GM21723 (cell line): Measurements from ENCODE around the gene PIGQ.

Experiments
- ATAC-seq: cut with Tn5 transposase; IDR thresholded peaks from one replicate; pipeline ENCODE4 v1.9.1; 2021; ENCODE audit warnings: mild to moderate bottlenecking, moderate library complexity; ENCODE audit not compliant: unreplicated experiment

Gene PIGQ

DNA sequence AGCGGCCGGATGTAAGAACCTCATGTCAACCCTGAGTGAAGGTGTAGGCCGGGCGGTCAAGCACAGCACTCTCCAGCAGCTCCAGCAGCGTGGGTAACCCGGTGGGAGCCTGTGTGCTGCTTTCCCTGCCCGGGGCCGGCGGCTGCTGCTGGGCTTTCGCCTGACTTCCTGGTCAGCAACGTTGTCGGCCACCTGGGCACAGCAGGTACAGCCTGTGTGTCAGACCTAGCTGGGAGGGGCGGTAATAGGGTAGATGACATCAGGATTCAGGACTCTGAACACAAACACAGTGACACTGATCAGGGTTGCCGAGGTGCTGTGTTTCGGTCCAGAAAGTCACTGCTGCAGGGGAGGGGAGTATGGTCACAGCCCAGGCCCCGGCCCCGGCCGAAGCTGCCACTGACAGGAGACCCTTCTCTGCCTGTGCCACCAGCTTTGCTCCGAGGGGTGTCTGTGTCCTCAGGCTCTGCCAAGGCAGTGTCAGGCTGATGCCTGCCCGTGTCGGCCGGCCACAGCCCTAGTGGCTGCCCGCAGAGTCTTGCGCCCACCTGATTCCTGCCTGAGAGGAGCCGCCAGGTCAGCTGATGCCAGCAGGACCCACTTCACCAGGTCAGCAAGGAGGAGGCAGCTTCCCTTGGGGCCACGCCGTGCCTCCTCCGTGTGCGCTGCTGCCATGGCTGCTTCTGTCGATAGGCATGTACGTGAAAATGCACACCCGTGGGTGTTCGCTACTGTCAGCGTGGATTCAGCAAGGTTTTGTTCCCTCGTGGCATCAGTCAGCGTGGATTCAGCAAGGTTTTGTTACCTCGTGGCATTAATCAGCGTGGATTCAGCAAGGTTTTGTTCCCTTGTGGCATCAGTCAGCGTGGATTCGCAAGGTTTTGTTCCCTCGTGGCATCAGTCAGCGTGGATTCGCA, 29.3 kb downstream of the PIGQ start:
- no peak for ATAC-seq

DNA sequence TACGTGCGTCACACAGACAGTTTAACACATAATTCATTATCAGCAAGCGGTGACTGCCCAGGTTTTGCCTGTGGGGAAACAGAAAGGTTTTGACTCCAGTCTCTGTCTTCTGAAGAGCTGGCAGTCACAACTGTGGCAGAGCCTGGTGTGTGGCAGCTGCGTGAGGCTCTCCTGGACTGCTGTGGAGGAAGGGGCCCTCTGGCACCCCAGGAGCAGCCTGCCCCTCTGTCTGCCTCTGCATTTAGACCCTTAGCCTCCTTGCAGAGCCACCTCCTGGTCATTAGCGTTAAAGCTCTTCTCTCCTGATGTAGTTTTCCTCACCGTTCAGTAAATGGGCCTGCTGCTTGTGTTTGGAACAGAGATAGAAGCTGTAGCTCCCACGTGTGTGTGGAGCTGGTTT, 31.0 kb downstream of the PIGQ start:
- ATAC-seq: no peak

GRCh38 chr16:603933-604332, 34.2 kb downstream of the PIGQ start:
- no peak for ATAC-seq

GRCh38 chr16:606656-607307, 37.0 kb downstream of the PIGQ start:
- no peak for ATAC-seq

DNA sequence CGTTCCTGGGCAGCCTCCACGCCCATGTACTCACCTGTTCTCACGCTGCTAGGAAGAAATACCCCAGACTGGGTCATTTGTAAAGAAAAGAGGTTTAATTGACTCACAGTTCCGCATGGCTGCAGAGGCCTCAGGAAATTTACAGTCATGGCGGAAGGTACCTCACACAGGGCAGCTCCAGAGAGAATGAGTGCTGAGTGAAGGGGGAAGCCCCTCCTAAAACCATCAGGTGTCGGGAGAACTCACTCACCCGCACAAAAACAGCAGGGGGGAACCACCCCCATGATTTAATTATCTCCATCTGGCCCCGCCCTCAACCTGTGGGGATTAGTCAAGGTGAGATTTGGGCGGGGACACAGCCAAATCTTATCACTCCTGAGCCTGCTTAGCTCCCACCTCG, 38.3 kb downstream of the PIGQ start:
- ATAC-seq: no peak

GRCh38 chr16:609316-609715, 39.5 kb downstream of the PIGQ start:
- no peak for ATAC-seq

DNA sequence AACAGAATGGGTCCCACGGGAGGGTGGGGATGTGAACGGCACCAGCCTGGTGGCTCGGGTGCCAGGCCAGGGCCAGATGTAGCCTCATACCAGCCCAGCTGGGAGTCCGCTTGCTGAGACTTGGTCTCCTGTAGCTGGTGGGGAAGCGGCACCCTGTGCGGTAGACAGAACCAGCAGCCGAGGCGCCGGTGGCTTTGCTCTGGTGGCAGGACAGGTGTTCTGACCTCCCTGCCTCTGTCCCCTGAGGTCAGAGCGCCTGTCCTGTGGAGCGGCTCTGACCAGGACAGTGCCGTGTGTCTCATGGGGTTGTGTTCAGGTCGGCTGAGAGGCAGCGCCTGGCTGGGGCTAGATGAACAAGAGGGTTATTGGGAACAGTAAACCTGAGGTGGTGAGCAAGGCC, 40.2 kb downstream of the PIGQ start:
- no peak for ATAC-seq

GRCh38 chr16:610513-611381, 41.0 kb downstream of the PIGQ start:
- no peak for ATAC-seq

GRCh38 chr16:615122-615521, 45.4 kb downstream of the PIGQ start:
- no peak for ATAC-seq

DNA sequence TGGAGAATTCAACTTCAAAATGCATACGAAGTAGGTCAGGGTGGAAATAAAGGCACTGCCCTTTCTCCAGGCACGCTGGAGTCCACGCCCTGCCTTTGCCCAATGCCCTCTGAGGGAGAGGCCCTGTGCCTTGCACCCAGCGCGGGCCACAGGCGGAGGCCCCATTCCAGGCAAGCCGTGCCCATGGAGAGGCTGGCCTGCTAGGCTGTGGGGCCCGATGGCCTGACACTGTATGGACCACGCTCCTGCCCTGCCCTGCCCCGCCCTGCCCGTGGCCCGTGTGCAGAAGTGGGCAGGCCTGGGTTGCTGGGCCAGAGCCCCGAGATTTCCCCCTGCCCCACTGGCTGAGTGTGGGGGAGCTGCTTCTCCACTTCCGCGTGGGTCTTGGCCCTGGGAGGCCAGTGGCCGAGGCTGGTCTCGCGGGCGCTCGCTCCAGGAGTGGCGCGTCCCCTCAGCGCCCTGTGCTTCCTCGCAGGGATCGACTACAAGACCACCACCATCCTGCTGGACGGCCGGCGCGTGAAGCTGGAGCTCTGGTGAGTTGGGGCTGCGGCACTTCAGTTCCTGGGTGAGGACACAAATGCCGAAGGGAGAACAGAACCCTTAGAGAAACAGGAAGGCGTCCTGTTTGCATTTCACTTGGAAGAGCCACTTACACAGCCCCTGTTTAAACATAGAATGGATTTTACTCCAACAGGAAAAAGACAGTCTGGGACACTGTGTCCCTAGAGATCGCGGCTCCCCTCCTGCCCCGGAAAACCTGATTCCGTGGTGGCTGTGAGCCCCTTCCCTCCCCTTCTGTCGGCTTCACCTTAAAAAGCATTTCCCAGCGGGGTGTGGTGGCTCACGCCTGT, 47.2 kb downstream of the PIGQ start:
- no peak for ATAC-seq

- no peak for ATAC-seq
Observed at GRCh38 chr16:617855-618254, 48.1 kb downstream of the PIGQ start.

DNA sequence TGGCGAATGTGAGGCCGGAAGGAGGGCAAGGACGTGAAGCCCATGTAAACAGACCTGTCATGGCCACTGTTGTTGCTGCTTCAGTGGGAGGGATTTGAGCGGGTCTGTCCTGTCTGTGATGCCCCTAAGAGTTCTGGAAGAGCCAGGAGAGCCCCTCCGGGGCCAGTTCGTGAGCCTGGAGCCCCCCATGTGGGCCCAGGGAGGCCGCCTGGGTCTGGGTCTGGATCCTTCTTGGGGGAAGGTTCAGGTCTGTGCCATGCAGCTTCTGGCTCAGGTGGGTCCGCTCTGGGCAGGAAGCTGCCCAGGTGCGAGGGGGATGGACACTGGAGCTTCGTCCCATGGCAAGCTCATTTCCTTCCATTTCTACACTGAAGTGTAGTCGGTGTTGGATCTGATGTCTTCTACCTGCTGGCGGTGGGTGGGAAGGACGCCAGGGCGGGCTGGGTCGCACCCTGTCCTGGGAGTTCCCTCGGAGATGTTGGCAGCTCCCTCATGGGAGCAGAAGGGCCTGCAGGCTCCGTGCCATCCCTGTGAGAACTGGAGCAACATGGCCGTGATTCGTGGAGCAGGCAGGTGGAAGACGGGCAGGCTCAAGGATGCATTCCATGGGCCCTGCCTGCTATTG, 49.8 kb downstream of the PIGQ start:
- ATAC-seq: no peak

DNA sequence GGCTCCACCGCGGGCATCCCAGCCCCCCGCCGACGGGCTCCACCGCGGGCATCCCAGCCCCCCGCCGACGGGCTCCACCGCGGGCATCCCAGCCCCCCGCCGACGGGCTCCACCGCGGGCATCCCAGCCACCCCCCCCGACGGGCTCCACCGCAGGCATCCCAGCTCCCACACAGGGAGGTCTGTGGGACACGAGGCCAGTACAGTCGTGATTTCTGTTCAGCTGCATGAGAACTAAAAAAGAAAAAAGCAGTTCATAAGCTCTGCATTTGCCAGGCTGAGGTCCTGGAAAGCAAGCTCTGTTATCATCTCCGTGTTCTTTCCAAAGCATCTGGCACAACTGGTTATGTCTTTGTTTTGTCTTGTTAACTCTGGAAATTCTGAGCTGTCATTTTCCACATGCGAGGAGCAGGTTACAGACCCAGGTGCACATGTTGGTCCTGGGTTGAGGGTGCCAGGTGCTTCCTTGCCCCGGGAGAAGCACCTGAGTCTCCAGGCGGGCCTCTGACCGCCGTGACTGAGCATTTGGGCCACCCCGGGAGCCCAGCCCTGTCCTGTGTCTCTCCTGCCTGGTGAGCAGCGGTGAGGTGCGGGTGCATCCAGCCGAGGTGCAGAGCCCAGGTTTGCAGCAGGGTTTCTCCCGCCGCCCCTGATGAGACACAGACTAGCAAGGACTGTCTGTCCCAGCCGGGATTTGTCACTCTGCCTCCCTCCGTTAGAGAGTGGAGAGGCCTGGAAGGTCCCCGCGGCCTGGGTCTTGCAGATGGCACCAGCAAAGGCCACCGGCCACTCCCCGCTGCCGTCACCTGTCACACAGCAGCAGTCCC, 51.1 kb downstream of the PIGQ start:
- no peak for ATAC-seq

- no peak for ATAC-seq
Observed at GRCh38 chr16:621526-622105, 51.8 kb downstream of the PIGQ start.

DNA sequence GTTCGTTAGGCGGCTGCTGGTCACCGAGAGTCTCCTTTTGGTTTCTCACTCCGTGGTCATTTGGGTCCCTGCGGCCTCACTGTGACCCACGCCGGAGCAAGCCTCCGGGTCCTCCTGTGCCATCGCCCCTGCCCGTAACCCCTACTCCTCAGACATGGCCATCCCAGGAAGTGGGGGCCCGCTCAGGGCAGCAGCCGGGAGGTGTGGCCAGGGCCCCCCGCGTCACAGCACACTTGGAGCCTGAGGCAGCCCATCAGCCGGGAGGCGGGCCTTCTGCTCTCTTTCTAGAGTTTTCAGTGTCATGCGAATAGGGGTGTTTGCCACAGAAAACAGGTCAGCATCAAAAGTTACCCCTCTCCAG, 53.1 kb downstream of the PIGQ start:
- no peak for ATAC-seq

GRCh38 chr16:624526-625070, 54.8 kb downstream of the PIGQ start:
- no peak for ATAC-seq

DNA sequence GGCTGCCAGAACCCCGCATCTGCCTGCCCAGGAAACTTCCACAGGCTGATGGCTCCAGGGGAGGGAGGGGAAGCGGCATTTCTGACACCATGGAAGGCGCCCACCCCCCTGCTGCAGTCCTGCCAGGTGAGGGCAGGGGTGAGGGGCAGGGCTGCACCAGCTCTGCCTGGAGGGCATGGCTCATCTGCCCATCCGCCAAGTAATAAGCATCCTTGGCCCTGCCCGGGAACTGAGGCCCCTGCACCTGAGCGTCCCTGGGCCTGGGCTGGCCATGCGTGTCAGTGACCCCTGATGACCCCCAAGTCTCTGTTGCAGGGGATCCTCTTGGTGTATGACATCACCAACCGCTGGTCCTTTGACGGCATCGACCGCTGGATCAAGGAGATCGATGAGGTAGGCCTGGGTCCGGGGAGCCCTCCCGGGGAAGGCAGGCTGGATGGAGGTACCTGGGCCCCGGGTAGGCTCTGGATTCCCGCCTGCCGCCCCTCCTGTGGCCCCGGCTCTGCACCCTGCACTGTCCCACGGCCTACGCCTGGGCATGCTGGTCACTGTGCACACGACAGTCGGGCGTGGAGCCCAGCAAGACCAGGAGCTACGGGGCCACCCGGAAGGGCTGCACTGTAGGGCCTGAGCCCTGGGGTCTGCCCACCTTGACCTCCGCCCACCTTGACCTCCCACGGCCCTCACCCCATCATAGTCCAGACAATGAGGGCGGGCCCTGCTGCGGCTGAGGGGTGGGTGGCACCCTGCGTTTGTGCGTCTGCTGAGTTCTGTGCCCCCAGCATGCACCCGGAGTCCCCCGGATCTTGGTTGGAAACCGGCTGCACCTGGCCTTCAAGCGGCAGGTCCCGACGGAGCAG, 55.6 kb downstream of the PIGQ start:
- no peak for ATAC-seq
